Cardiac muscle cell (in vitro differentiated cells and primary cell): ENCODE results near the gene ABHD2. TPM values are rescaled to one million over a fixed set of nuclear protein-coding genes. Genes with fewer than 3 reads are reported as not detected.
"Not testable (repeated sequence)": the region's sequence is repeated elsewhere in the genome, so short reads cannot be mapped to it uniquely, and the experiment has no call there.

Experiments used
- DNase-seq, 2 donors: peaks; one replicate each; pipeline versions ENCODE4 v3.0.0 to v3.0.0-alpha.2; 2010 to 2017; ENCODE audit warnings: low read depth in 1 of 2, low spot score in 1 of 2
- H3K27ac ChIP-seq: fragments of 200-600 bp; sonication (generic); 2 replicates; pipeline ENCODE4 v1.5.1; 2016
- H3K27me3 ChIP-seq: fragments of 200-600 bp; sonication (generic); 2 replicates; pipeline ENCODE4 v1.6.0; 2016; ENCODE audit warnings: control low read depth
- H3K36me3 ChIP-seq: fragments of 200-600 bp; sonication (generic); 2 replicates; pipeline ENCODE4 v1.5.1; 2016; ENCODE audit warnings: control low read depth
- H3K4me1 ChIP-seq: fragments of 200-600 bp; sonication (generic); 2 replicates; pipeline ENCODE4 v1.8.1; 2017; ENCODE audit warnings: low read depth, mild to moderate bottlenecking, mixed run types
- H3K4me3 ChIP-seq: fragments of 200-600 bp; sonication (generic); 2 replicates; pipeline ENCODE4 v1.5.1; 2016; ENCODE audit warnings: mild to moderate bottlenecking
- H3K9me3 ChIP-seq: fragments of 200-600 bp; sonication (generic); 2 replicates; pipeline ENCODE4 v1.5.1; 2017; ENCODE audit warnings: low read depth, mild to moderate bottlenecking, control low read depth
- CTCF ChIP-seq: IDR thresholded peaks from 2 replicates; pipeline ENCODE4 v1.5.1; 2012; ENCODE audit warnings: low read depth, mild to moderate bottlenecking, low read length
- polyA plus RNA-seq: library from polyadenylated mRNA; unstranded; fragments of >200 nt; fragmentation: Nextera tagmentation; extraction: Ambion mirVana; gene quantifications from 2 replicates; pipeline ENCODE4 v1.2.1, GENCODE V29; 2016
- total RNA-seq: library from RNA; depleted of rRNA; stranded (reverse); fragments of >200 nt; gene quantifications from 2 replicates; pipeline ENCODE4 v1.2.3, GENCODE V29; 2016

ABHD2 gene
- total and polyA plus RNA-seq, 2 experiments from 2014 or later, result 28.4 to 43.0 TPM

- Histone ChIP-seq H3K36me3 (no peaks in the 10 kb centered on the region), H3K27me3 (no peaks in the 10 kb centered on the region), H3K4me1 (no peaks in the 10 kb centered on the region), H3K4me3 (no peak overlapping the region), H3K27ac (no peak overlapping the region), H3K9me3 (no peaks in the 10 kb centered on the region)
- DNase-seq, result no peak
- no peak for TF ChIP-seq CTCF
Measured at GRCh38 chr15:89231832-89232231, 143.6 kb downstream of the ABHD2 start.

GRCh38 chr15:89239883-89240810 is 151.9 kb downstream of the ABHD2 start:
- H3K4me3 ChIP-seq, H3K9me3 ChIP-seq, H3K27ac ChIP-seq, H3K36me3 ChIP-seq, H3K27me3 ChIP-seq, DNase-seq, H3K4me1 ChIP-seq: not testable (repeated sequence)

GRCh38 chr15:89243046-89243690 is 154.9 kb downstream of the ABHD2 start:
- TF ChIP-seq CTCF, result no peak
- H3K27me3 ChIP-seq, result no peaks in the 10 kb centered on the region
- peaks cover 3% of the 10 kb centered on the region for H3K36me3 ChIP-seq
- peaks cover 6% of the 10 kb centered on the region for H3K4me1 ChIP-seq
- peak overlapping the region; percentile 74 for H3K4me3 ChIP-seq
- peak in 1 of 2 donors; percentile 56 for DNase-seq
- H3K27ac ChIP-seq, result no peak overlapping the region
- no peaks in the 10 kb centered on the region for H3K9me3 ChIP-seq

GRCh38 chr15:89243691-89244573 is 155.7 kb downstream of the ABHD2 start, which contains the start of gene FANCI:
TSS of gene FANCI (plus strand) at chr15:89243979. CDS start at chr15:89247648, 3,669 bp downstream.
- H3K9me3 ChIP-seq, result no peaks in the 10 kb centered on the region
- TF ChIP-seq CTCF, result peak; percentile 56
- no peak within 1 kb of the TSS for H3K27ac ChIP-seq
- peak within 1 kb of the TSS; percentile 74 for H3K4me3 ChIP-seq
- no peaks in the 10 kb centered on the region for H3K27me3 ChIP-seq
- peak; percentile 96 for DNase-seq
- peaks cover 3% of the 10 kb centered on the region for H3K36me3 ChIP-seq
- peaks cover 6% of the 10 kb centered on the region for H3K4me1 ChIP-seq

- Histone ChIP-seq H3K36me3 (peaks cover 7% of the 10 kb centered on the region), H3K4me3 (peak overlapping the region; percentile 74), H3K27ac (no peak overlapping the region), H3K27me3 (no peaks in the 10 kb centered on the region), H3K9me3 (no peaks in the 10 kb centered on the region), H3K4me1 (peaks cover 6% of the 10 kb centered on the region)
- no peak for TF ChIP-seq CTCF
- DNase-seq, result peak in 1 of 2 donors; percentile 3
Measured at GRCh38 chr15:89244574-89244903, 156.3 kb downstream of the ABHD2 start.
